ENCODE results near the gene FARSA. TPM values are rescaled to one million over a fixed set of nuclear protein-coding genes. Genes with fewer than 3 reads are reported as not detected.

FARSA gene
- total and polyA plus RNA-seq, 2 of the 13 experiments (the other 11 are each of a cell fraction or from before 2014, with no cell fraction given), result 25.9 to 72.0 TPM

- TF ChIP-seq DR1 (CRISPR knock-in tag; IDR thresholded peaks at IDR 0.05) (peak; percentile 87; the same call in 1 of the 2 replicates), ZNF503 (CRISPR knock-in tag; IDR thresholded peaks at IDR 0.05) (no peak; the same call in 1 of the 2 replicates), ZFX (CRISPR knock-in tag; IDR thresholded peaks at IDR 0.05; ENCODE audit: low read depth) (peak; percentile 84), GMEB2 (CRISPR knock-in tag; IDR thresholded peaks at IDR 0.05; ENCODE audit: low read depth) (peak; percentile 25; the same call in 1 of the 2 replicates), ZNF124 (CRISPR knock-in tag; IDR thresholded peaks at IDR 0.05) (peak; percentile 30; the same call in 1 of the 2 replicates), MEIS2 (CRISPR knock-in tag; IDR thresholded peaks at IDR 0.05) (no peak; the same call in none of the 2 replicates), HOXD1 (CRISPR knock-in tag; IDR thresholded peaks at IDR 0.05) (no peak), ZNF75D (CRISPR knock-in tag; IDR thresholded peaks at IDR 0.05; ENCODE audit: borderline replicate concordance) (0 out of 2 replicates have a peak, but pooled peaks have one; percentile 71), NFKB2 (CRISPR knock-in tag; IDR thresholded peaks at IDR 0.05; ENCODE audit: borderline replicate concordance) (peak; percentile 42; the same call in 1 of the 2 replicates), SOX6 (IDR thresholded peaks at IDR 0.05) (no peak), SOX6 (CRISPR knock-in tag; IDR thresholded peaks at IDR 0.05) (peak; percentile 12; the same call in 1 of the 2 replicates), CEBPG (CRISPR knock-in tag; IDR thresholded peaks at IDR 0.05) (no peak)
- TF ChIP-seq, protein P1, sequence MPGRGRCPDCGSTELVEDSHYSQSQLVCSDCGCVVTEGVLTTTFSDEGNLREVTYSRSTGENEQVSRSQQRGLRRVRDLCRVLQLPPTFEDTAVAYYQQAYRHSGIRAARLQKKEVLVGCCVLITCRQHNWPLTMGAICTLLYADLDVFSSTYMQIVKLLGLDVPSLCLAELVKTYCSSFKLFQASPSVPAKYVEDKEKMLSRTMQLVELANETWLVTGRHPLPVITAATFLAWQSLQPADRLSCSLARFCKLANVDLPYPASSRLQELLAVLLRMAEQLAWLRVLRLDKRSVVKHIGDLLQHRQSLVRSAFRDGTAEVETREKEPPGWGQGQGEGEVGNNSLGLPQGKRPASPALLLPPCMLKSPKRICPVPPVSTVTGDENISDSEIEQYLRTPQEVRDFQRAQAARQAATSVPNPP (CRISPR knock-in tag; IDR thresholded peaks at IDR 0.05), result 0 out of 2 replicates have a peak, but pooled peaks have one; percentile 15
- TF ChIP-seq, protein P2, sequence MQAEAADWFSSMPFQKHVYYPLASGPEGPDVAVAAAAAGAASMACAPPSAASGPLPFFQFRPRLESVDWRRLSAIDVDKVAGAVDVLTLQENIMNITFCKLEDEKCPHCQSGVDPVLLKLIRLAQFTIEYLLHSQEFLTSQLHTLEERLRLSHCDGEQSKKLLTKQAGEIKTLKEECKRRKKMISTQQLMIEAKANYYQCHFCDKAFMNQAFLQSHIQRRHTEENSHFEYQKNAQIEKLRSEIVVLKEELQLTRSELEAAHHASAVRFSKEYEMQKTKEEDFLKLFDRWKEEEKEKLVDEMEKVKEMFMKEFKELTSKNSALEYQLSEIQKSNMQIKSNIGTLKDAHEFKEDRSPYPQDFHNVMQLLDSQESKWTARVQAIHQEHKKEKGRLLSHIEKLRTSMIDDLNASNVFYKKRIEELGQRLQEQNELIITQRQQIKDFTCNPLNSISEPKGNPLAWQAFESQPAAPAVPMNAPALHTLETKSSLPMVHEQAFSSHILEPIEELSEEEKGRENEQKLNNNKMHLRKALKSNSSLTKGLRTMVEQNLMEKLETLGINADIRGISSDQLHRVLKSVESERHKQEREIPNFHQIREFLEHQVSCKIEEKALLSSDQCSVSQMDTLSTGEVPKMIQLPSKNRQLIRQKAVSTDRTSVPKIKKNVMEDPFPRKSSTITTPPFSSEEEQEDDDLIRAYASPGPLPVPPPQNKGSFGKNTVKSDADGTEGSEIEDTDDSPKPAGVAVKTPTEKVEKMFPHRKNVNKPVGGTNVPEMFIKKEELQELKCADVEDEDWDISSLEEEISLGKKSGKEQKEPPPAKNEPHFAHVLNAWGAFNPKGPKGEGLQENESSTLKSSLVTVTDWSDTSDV (CRISPR knock-in tag; IDR thresholded peaks at IDR 0.05), result no peak
- TF ChIP-seq, protein P3, sequence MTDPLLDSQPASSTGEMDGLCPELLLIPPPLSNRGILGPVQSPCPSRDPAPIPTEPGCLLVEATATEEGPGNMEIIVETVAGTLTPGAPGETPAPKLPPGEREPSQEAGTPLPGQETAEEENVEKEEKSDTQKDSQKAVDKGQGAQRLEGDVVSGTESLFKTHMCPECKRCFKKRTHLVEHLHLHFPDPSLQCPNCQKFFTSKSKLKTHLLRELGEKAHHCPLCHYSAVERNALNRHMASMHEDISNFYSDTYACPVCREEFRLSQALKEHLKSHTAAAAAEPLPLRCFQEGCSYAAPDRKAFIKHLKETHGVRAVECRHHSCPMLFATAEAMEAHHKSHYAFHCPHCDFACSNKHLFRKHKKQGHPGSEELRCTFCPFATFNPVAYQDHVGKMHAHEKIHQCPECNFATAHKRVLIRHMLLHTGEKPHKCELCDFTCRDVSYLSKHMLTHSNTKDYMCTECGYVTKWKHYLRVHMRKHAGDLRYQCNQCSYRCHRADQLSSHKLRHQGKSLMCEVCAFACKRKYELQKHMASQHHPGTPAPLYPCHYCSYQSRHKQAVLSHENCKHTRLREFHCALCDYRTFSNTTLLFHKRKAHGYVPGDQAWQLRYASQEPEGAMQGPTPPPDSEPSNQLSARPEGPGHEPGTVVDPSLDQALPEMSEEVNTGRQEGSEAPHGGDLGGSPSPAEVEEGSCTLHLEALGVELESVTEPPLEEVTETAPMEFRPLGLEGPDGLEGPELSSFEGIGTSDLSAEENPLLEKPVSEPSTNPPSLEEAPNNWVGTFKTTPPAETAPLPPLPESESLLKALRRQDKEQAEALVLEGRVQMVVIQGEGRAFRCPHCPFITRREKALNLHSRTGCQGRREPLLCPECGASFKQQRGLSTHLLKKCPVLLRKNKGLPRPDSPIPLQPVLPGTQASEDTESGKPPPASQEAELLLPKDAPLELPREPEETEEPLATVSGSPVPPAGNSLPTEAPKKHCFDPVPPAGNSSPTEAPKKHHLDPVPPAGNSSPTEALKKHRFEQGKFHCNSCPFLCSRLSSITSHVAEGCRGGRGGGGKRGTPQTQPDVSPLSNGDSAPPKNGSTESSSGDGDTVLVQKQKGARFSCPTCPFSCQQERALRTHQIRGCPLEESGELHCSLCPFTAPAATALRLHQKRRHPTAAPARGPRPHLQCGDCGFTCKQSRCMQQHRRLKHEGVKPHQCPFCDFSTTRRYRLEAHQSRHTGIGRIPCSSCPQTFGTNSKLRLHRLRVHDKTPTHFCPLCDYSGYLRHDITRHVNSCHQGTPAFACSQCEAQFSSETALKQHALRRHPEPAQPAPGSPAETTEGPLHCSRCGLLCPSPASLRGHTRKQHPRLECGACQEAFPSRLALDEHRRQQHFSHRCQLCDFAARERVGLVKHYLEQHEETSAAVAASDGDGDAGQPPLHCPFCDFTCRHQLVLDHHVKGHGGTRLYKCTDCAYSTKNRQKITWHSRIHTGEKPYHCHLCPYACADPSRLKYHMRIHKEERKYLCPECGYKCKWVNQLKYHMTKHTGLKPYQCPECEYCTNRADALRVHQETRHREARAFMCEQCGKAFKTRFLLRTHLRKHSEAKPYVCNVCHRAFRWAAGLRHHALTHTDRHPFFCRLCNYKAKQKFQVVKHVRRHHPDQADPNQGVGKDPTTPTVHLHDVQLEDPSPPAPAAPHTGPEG (CRISPR knock-in tag; IDR thresholded peaks at IDR 0.05), result peak; percentile 28; the same call in 1 of the 2 replicates
Observed at GRCh38 chr19:12937927-12938778, 4.6 kb upstream of the FARSA start, which contains the start of gene CALR (continued).

Measured in HepG2 (cell line).